HG03565 (cell line): ENCODE measurements around the gene VWA1.
"Not testable (repeated sequence)": the region's sequence is repeated elsewhere in the genome, so short reads cannot be mapped to it uniquely, and the experiment has no call there.

Source experiments
- ATAC-seq: cut with Tn5 transposase; IDR thresholded peaks from one replicate; pipeline ENCODE4 v1.9.1; 2021; ENCODE audit warnings: mild to moderate bottlenecking, moderate library complexity; ENCODE audit not compliant: unreplicated experiment

The VWA1 gene

GRCh38 chr1:1482856-1483255 lies 47.4 kb downstream of the VWA1 start:
- ATAC-seq = no peak

GRCh38 chr1:1483714-1484113 lies 48.2 kb downstream of the VWA1 start:
- ATAC-seq = no peak

DNA sequence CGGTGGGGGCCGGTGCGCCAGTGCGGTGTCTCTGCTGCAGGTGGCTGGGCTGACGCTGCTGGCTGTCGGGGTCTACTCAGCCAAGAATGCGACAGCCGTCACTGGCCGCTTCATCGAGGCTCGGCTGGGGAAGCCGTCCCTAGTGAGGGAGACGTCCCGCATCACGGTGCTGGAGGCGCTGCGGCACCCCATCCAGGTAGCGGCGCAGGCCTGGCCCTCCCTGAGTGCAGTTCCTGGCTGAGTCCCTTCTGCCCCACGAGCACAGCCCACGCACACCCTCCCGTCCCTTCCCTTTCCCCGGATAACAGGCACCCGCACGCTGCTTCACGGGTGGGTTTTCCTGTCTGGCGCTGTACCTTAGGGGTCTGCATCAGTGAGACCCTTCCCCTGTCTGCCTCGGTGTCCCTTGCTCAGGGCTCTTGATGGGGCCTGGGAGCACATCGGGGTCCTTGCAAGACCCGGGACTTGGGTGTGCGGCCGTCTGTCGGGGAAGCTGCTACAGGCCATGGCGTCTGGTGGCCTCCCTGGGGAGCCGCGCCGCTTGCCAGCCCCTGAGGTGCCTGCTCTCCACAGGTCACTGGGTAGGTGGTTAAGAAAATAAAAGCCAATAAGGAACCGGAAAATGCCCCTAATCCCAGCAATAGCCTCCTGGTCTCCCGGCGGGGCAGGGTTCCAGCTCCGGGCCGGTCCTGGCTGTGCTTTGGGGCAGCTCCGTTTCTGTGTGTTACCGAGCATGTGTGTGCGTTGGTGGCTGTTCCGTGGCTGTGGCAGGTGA lies 49.7 kb downstream of the VWA1 start:
- ATAC-seq = not testable (repeated sequence)

DNA sequence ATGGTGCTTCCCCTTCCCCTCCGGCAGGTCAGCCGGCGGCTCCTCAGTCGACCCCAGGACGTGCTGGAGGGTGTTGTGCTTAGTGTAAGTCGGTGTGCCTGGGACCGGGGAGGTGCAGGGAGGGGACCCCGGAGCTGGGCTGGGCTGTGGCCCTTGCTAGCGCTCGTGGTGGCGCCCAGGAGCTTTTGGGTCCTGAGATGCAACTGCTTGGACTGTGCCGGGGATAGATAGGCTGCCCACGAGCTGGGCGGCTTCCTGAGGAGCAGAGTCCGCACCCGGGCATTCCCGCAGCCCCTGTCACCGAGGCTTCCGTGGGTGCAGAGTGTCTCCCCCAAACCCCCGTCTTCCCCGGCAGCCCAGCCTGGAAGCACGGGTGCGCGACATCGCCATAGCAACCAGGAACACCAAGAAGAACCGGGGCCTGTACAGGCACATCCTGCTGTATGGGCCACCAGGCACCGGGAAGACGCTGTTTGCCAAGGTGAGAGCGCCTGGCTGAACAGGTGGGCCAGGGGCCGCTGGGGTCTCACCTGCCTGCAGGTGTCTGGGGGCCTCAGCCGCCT lies 50.3 kb downstream of the VWA1 start:
- ATAC-seq = not testable (repeated sequence)

DNA sequence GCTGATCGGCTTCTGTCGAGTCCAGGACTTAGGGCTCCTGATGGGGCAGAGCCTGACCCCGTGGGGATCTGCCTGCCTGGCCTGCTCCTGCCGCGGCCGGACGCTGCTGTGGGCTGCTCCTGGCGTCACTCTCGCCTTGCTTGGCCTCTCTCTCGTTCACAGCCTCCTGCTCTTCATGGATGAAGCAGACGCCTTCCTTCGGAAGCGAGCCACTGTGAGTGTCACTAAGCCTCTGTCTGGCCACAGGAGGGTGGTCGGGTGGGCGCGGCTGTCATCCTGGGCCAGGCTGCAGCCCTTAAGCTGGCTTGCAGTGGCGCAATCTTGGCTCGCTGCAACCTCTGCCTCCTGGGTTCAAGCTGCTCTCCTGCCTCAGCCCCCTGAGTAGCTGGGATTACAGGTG lies 52.2 kb downstream of the VWA1 start:
- ATAC-seq = no peak

GRCh38 chr1:1489231-1489630 lies 53.7 kb downstream of the VWA1 start:
- no peak for ATAC-seq

DNA sequence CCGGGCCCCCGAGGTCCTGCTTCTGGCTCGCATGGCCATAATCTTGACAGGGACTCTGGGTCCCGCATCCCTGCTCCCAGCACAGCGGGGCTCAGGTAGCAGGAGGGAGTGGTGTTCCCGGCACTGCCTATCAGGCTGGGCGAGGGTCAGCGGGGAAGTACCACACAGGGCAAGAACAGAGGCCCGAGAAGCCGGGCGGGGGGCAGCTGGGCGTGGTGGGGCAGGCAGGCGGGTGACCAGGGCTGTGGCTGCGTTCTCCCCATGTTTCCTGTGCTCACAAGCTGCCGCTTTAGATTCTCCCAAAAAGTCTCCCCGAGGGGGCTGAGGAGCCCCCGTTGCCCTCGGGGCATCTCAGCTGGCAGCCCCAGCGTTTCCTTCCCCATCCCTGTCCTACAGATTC lies 54.4 kb downstream of the VWA1 start:
- no peak for ATAC-seq

GRCh38 chr1:1490633-1491230 lies 55.2 kb downstream of the VWA1 start:
- ATAC-seq = no peak

- ATAC-seq = no peak
Observed at GRCh38 chr1:1491601-1492000, 56.1 kb downstream of the VWA1 start.
